H1 (cell line): Measurements from ENCODE around the gene ABCA1. TPM values are rescaled to one million over a fixed set of nuclear protein-coding genes. Genes with fewer than 3 reads are reported as not detected.
"Not testable (repeated sequence)": the region's sequence is repeated elsewhere in the genome, so short reads cannot be mapped to it uniquely, and the experiment has no call there.

Experiments
- CTCF ChIA-PET: fragments of 300-600 bp; sonication (Branson Sonifier 250); formaldehyde crosslinking; loops from one replicate; lab custom pipeline; 2021; ENCODE audit not compliant: partially characterized antibody; lab: Charles Lee
- POLR2A ChIA-PET: fragments of 300-600 bp; sonication (Branson Sonifier 250); formaldehyde crosslinking; loops from one replicate; lab custom pipeline; 2021; ENCODE audit warnings: inconsistent platforms; ENCODE audit not compliant: partially characterized antibody; lab: Charles Lee
- DNase-seq, 2 experiments: peaks; one replicate each; pipeline versions ENCODE4 v3.0.0 to v3.0.0-alpha.2; 2010 to 2022; ENCODE audit warnings: low spot score in 2 of 2, low read depth in 1 of 2, mixed read lengths in 1 of 2
- FAIRE-seq: peaks from 2 replicates; lab custom pipeline; 2011; peaks lifted over from hg19 to GRCh38; lab: Jason Lieb, UNC
- H2AFZ ChIP-seq: 2 replicates; pipeline ENCODE4 v1.8.1; 2012; ENCODE audit warnings: low read length, inconsistent platforms
- H2AK5ac ChIP-seq: 2 replicates; pipeline ENCODE4 v1.6.1; 2013; ENCODE audit warnings: low read depth, low read length
- H2BK120ac ChIP-seq: replicated peaks from 2 replicates; pipeline ENCODE3; 2013; ENCODE audit warnings: low read depth, low read length, inconsistent platforms
- H2BK12ac ChIP-seq: 2 replicates; pipeline ENCODE4 v1.6.1; 2013; ENCODE audit warnings: low read depth, low read length
- H2BK15ac ChIP-seq: 2 replicates; pipeline ENCODE4 v1.6.1; 2013; ENCODE audit warnings: low read length
- H2BK20ac ChIP-seq: 2 replicates; pipeline ENCODE4 v1.6.1; 2013; ENCODE audit warnings: low read length
- H2BK5ac ChIP-seq: 2 replicates; pipeline ENCODE4 v1.6.1; 2013; ENCODE audit warnings: low read depth, low read length
- H3K14ac ChIP-seq: 2 replicates; pipeline ENCODE4 v1.6.1; 2013; ENCODE audit warnings: inconsistent platforms; ENCODE audit not compliant: insufficient read length
- H3K18ac ChIP-seq: 2 replicates; pipeline ENCODE4 v1.6.1; 2013; ENCODE audit warnings: low read length; ENCODE audit errors: extremely low read depth
- H3K23ac ChIP-seq: 2 replicates; pipeline ENCODE4 v1.6.1; 2013; ENCODE audit warnings: inconsistent platforms; ENCODE audit not compliant: insufficient read length
- H3K23me2 ChIP-seq: 2 replicates; pipeline ENCODE4 v1.6.1; 2013; ENCODE audit warnings: low read depth, low read length
- H3K27ac ChIP-seq: 2 replicates; pipeline ENCODE4 v1.6.1; 2011; ENCODE audit warnings: low read depth, low read length, inconsistent platforms
- H3K27me3 ChIP-seq, 4 experiments: replicated peaks in 1 of 4; 1 replicate in 1 of 4; 2 replicates in 3 of 4; pipeline versions ENCODE4 v1.6.1 to v1.8.1; 2011 to 2013; ENCODE audit warnings: low read length in 3 of 4, mild to moderate bottlenecking in 3 of 4, inconsistent platforms in 2 of 4, mixed read lengths in 2 of 4, moderate library complexity in 1 of 4; ENCODE audit not compliant: control insufficient read depth in 3 of 4, insufficient read depth in 3 of 4; ENCODE audit errors: extremely low read depth in 1 of 4
- H3K36me3 ChIP-seq, 4 experiments: 2 replicates each; pipeline versions ENCODE4 v1.6.1 to v1.8.1; 2011 to 2013; ENCODE audit warnings: mild to moderate bottlenecking in 4 of 4, low read length in 3 of 4, moderate library complexity in 2 of 4, control low read depth in 1 of 4, inconsistent platforms in 1 of 4; ENCODE audit not compliant: insufficient read depth in 4 of 4, control insufficient read depth in 2 of 4
- H3K4ac ChIP-seq: replicated peaks from 2 replicates; pipeline ENCODE3; 2013; ENCODE audit warnings: low read length, low read depth, mixed read lengths, inconsistent platforms; ENCODE audit not compliant: insufficient read length
- H3K4me1 ChIP-seq, 4 experiments: replicated peaks in 1 of 4; 1 replicate in 1 of 4; 2 replicates in 3 of 4; pipeline versions ENCODE4 v1.6.1 to v1.8.1; 2011 to 2013; ENCODE audit warnings: low read length in 3 of 4, inconsistent platforms in 2 of 4, mixed read lengths in 1 of 4; ENCODE audit not compliant: insufficient read depth in 4 of 4, control insufficient read depth in 3 of 4
- H3K4me2 ChIP-seq, 2 experiments: 2 replicates each; pipeline versions ENCODE4 v1.6.1 to v1.8.1; 2011 to 2013; ENCODE audit warnings: low read depth in 2 of 2, low read length in 2 of 2, control low read depth in 1 of 2, inconsistent platforms in 1 of 2, mild to moderate bottlenecking in 1 of 2; ENCODE audit not compliant: insufficient read depth in 1 of 2
- H3K4me3 ChIP-seq, 4 experiments: fragments of 200-600, 300-600 bp in 1 of 4; sonication (generic), shearing (Covaris generic), sonication (Bioruptor Twin) in 1 of 4; 2 replicates each; pipeline versions ENCODE4 v1.5.1 to v1.8.1; 2011 to 2016; ENCODE audit warnings: low read length in 4 of 4, low read depth in 3 of 4, control low read depth in 2 of 4, inconsistent platforms in 2 of 4, mild to moderate bottlenecking in 2 of 4, mixed read lengths in 1 of 4, moderate library complexity in 1 of 4; ENCODE audit not compliant: insufficient read depth in 2 of 4; ENCODE audit errors: extremely low read depth in 1 of 4
- H3K56ac ChIP-seq: replicated peaks from 2 replicates; pipeline ENCODE3; 2013; ENCODE audit warnings: low read depth, mild to moderate bottlenecking, mixed read lengths, low read length, inconsistent platforms; ENCODE audit not compliant: insufficient read length
- H3K79me1 ChIP-seq: 2 replicates; pipeline ENCODE4 v1.6.1; 2013; ENCODE audit warnings: low read depth, low read length, control low read depth
- H3K79me2 ChIP-seq, 2 experiments: 2 replicates each; pipeline versions ENCODE4 v1.6.1 to v1.8.1; 2012 to 2013; ENCODE audit warnings: low read length in 2 of 2, mild to moderate bottlenecking in 2 of 2, inconsistent platforms in 1 of 2; ENCODE audit not compliant: insufficient read depth in 2 of 2, control insufficient read depth in 1 of 2
- H3K9ac ChIP-seq, 4 experiments: replicated peaks in 1 of 4; 1 replicate in 1 of 4; 2 replicates in 3 of 4; pipeline versions ENCODE4 v1.6.1 to v1.8.1; 2011 to 2013; ENCODE audit warnings: low read depth in 3 of 4, low read length in 3 of 4, control low read depth in 2 of 4, mild to moderate bottlenecking in 2 of 4, moderate library complexity in 2 of 4, inconsistent platforms in 1 of 4; ENCODE audit errors: extremely low read depth in 1 of 4
- H3K9me3 ChIP-seq, 2 experiments: 2 replicates each; pipeline versions ENCODE4 v1.6.1 to v1.8.1; 2012 to 2013; ENCODE audit warnings: mild to moderate bottlenecking in 2 of 2, moderate library complexity in 2 of 2, control low read depth in 1 of 2, inconsistent platforms in 1 of 2, low read depth in 1 of 2, low read length in 1 of 2, mixed read lengths in 1 of 2; ENCODE audit not compliant: insufficient read depth in 2 of 2
- H4K20me1 ChIP-seq, 2 experiments: replicated peaks in 1 of 2; 2 replicates each; pipeline versions ENCODE3 to v1.8.1; 2011 to 2013; ENCODE audit warnings: inconsistent platforms in 2 of 2, low read length in 2 of 2, mild to moderate bottlenecking in 1 of 2; ENCODE audit not compliant: insufficient read depth in 2 of 2, control insufficient read depth in 1 of 2
- H4K5ac ChIP-seq: 2 replicates; pipeline ENCODE4 v1.6.1; 2013; ENCODE audit warnings: low read length, low read depth, mixed read lengths, inconsistent platforms; ENCODE audit not compliant: insufficient read length
- H4K8ac ChIP-seq: 2 replicates; pipeline ENCODE4 v1.8.0; 2013; ENCODE audit warnings: mild to moderate bottlenecking, moderate library complexity, low read length, inconsistent platforms; ENCODE audit not compliant: insufficient read depth; ENCODE audit errors: extremely low read depth
- H4K91ac ChIP-seq: replicated peaks from 2 replicates; pipeline ENCODE3; 2013; ENCODE audit warnings: low read length, mixed read lengths, inconsistent platforms; ENCODE audit not compliant: insufficient read length
- WGBS, 2 experiments: shearing (Covaris generic) in 1 of 2; methylation state at CpG; one replicate each; pipeline versions ENCODE4 v1.1.6 to v1.1.7; 2013 to 2015; ENCODE audit warnings: low lambda C conversion rate in 2 of 2, mixed read lengths in 2 of 2, inconsistent platforms in 1 of 2, low coverage in 1 of 2, missing lambda C conversion rate in 1 of 2; ENCODE audit not compliant: insufficient replicate concordance in 2 of 2, insufficient coverage in 1 of 2, insufficient read length in 1 of 2; ENCODE audit errors: extremely low coverage in 1 of 2, missing lambda C conversion rate in 1 of 2; 5-methylcytosine and 5-hydroxymethylcytosine counted together
- polyA plus RNA-seq, 7 experiments: library from polyadenylated mRNA; depleted of rRNA in 3 of 7; stranded (reverse) in 5 of 7; unstranded in 2 of 7; fragments of >200 nt in 5 of 7; fragments of 200-250 nt in 2 of 7; gene quantifications; 1 replicate in 5 of 7; 2 replicates in 1 of 7; 4 replicates in 1 of 7; pipeline versions ENCODE4 v1.2.1 to v1.2.3, GENCODE V29; 2011 to 2013; ENCODE audit warnings: missing spikeins in 2 of 7, mixed read lengths in 2 of 7
- total RNA-seq: library from RNA; stranded (reverse); fragmentation: NEBNext Ultra II Directional; extraction: Animal tissue kit (Norgen Biotek cat#: 25700); gene quantifications from 2 replicates; pipeline ENCODE4 v1.2.1, GENCODE V29; 2021

Gene ABCA1
- total and polyA plus RNA-seq, 2 of the 8 experiments (the other 6 are each of a cell fraction or from before 2014, with no cell fraction given) = 6.9 to 7.8 TPM

DNA sequence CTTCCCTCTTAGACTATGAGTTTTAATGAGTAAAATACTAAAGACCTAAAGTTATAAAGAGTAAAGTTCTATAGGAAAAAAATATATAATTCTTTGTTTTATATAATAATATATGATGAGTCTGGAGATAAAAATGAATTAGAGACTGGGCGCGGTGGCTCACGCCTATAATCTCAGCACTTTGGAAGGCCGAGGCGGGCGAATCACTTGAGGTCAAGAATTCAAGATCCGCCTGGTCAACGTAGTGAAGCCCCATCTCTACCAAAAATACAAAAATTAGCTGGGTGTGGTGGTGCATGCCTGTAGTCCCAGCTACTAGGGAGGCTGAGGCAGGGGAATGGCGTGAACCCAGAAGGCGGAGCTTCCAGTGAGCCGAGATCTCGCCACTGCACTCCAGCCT is 158.9 kb downstream of the ABCA1 start:
- H3K79me2 ChIP-seq, H3K23ac ChIP-seq, H4K20me1 ChIP-seq, H2AFZ ChIP-seq, H3K4me1 ChIP-seq, H2BK20ac ChIP-seq, H3K4me2 ChIP-seq, H2BK12ac ChIP-seq, H4K5ac ChIP-seq, DNase-seq, H3K27me3 ChIP-seq, H3K36me3 ChIP-seq, POLR2A ChIA-PET, H3K79me1 ChIP-seq, H3K4ac ChIP-seq, H3K56ac ChIP-seq, H2AK5ac ChIP-seq, H2BK120ac ChIP-seq, H3K23me2 ChIP-seq, H4K8ac ChIP-seq, H2BK15ac ChIP-seq, H4K91ac ChIP-seq, H3K9me3 ChIP-seq, H2BK5ac ChIP-seq, H3K14ac ChIP-seq, H3K18ac ChIP-seq, H3K27ac ChIP-seq, H3K4me3 ChIP-seq, FAIRE-seq, CTCF ChIA-PET, H3K9ac ChIP-seq: not testable (repeated sequence)
- 92% methylated on average over 11 of the region's 12 CpGs; no CpG with 5 or more reads in 1 of the 2 experiments for WGBS, 2 experiments
